ENCODE measurements around the gene GPR42.
"Not testable (repeated sequence)": the region's sequence is repeated elsewhere in the genome, so short reads cannot be mapped to it uniquely, and the experiment has no call there.

The GPR42 gene

DNA sequence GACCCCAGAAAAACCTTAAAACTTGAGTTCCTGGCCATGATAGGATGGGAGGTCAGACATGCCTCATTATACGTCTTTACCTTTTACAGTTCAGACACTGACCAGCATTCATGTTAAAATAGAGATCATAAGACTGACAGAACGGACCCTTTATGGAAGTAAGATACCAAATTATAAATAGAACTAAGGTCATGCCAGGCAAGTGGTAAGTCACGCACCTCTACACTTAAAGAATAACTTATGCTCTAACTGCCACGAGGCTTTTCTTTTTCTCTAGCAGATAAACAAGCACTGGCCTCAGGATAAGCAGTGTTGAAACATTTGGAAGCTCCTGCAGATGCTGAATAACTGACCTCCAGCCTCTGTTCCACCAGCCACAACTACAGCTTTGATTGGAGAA is 28.4 kb downstream of the GPR42 start:
- TF ChIP-seq, protein P1, sequence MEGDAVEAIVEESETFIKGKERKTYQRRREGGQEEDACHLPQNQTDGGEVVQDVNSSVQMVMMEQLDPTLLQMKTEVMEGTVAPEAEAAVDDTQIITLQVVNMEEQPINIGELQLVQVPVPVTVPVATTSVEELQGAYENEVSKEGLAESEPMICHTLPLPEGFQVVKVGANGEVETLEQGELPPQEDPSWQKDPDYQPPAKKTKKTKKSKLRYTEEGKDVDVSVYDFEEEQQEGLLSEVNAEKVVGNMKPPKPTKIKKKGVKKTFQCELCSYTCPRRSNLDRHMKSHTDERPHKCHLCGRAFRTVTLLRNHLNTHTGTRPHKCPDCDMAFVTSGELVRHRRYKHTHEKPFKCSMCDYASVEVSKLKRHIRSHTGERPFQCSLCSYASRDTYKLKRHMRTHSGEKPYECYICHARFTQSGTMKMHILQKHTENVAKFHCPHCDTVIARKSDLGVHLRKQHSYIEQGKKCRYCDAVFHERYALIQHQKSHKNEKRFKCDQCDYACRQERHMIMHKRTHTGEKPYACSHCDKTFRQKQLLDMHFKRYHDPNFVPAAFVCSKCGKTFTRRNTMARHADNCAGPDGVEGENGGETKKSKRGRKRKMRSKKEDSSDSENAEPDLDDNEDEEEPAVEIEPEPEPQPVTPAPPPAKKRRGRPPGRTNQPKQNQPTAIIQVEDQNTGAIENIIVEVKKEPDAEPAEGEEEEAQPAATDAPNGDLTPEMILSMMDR (IDR thresholded peaks at IDR 0.05), result no peak
- DNase-seq, result no peak
- H3K4me3 Mint-ChIP-seq, result no peak overlapping the region
- H3K27ac Mint-ChIP-seq, result no peak overlapping the region
- H3K36me3 Mint-ChIP-seq (ENCODE audit: low read depth), result no peaks in the 10 kb centered on the region
- H3K9me3 Mint-ChIP-seq, result no peaks in the 10 kb centered on the region
- H3K27me3 Mint-ChIP-seq (ENCODE audit: low read depth, poor library complexity), result peaks cover 19% of the 10 kb centered on the region
- H3K4me1 Mint-ChIP-seq, result no peaks in the 10 kb centered on the region

DNA sequence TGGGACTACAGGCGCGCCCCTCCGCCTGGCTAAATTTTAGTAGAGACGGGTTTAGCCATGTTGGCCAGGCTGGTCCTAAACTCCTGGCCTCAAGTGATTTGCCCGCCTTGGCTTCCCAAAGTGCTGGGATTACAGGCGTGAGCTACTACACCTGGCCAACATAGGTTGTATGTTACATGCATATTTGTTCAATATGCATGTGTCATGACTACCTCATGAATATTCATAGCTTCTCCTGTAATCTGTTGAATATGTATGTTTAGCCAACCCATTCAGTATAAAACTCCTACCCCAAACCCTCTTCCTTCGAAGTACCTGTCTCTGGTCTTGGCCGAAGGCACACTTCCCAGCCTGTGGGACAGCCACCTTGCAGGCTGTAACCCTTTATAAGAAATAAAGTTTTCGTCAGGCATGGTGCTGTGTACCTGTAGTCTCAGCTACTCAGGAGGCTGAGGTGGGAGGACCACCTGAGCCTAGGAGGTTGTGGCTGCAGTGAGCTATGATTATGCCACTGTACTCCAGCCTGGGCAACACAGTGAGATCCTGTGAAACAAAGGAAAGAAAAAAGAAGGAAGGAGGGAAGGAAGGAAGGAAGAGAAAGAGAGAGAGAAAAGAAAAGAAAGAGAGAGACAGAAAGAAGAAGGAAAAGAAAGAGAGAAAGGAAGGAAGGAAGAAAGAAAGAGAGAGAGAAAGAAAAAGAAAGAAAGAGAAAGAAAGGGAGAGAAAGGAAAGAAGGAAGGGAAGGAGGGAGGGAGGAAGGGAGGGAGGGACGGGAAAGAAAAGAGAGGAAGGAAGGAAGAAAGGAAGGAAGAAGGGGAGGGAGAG is 29.3 kb downstream of the GPR42 start:
- Mint-ChIP-seq H3K4me3 (no peak overlapping the region), H3K27me3 (ENCODE audit: low read depth, poor library complexity) (peaks cover 19% of the 10 kb centered on the region), H3K36me3 (ENCODE audit: low read depth) (no peaks in the 10 kb centered on the region), H3K27ac (no peak overlapping the region), H3K4me1 (no peaks in the 10 kb centered on the region), H3K9me3 (no peaks in the 10 kb centered on the region)
- TF ChIP-seq, protein P1 (IDR thresholded peaks at IDR 0.05), result no peak
- DNase-seq, result no peak

DNA sequence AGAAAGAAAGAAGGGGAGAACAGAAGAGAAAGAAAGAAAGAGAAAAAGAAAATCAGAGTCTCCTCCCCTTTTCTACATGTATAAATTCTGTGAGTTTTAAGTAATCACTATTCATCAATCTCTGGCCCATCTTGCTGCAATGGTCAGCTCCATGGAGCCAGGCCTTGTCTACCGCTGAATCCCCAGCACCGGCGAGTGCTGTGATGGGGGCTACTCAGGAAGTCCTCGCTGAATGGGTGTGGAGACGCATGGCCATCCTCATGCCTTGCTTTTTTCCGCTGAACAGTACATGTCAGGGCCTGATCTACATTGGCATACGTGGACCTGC is 29.9 kb downstream of the GPR42 start:
- TF ChIP-seq, protein P1 (IDR thresholded peaks at IDR 0.05), result no peak
- no peak overlapping the region for H3K27ac Mint-ChIP-seq
- H3K4me3 Mint-ChIP-seq, result no peak overlapping the region
- H3K36me3 Mint-ChIP-seq (ENCODE audit: low read depth), result no peaks in the 10 kb centered on the region
- peaks cover 19% of the 10 kb centered on the region for H3K27me3 Mint-ChIP-seq (ENCODE audit: low read depth, poor library complexity)
- H3K4me1 Mint-ChIP-seq, result no peaks in the 10 kb centered on the region
- no peak for DNase-seq
- H3K9me3 Mint-ChIP-seq, result no peaks in the 10 kb centered on the region

DNA sequence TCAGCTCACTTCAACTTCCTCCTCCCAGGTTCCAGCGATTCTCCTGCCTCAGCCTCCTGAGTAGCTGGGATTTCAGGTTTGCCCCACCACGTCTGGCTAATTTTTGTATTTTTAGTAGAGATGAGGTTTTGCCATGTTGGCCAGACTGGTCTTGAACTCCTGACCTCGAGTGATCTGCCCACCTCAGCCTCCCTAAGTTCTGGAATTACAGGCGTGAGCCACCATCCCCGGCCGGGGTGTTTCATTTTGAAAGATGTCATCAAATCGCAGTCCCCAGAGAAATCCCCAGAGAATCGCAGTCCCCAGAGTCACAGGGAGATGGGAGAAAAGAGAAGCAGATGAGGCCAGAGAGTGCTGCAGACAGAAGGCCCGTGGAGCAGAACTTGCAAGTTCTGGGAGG is 30.5 kb downstream of the GPR42 start:
- not testable (repeated sequence) for H3K36me3 Mint-ChIP-seq (ENCODE audit: low read depth); H3K27ac Mint-ChIP-seq; H3K9me3 Mint-ChIP-seq; DNase-seq; H3K4me1 Mint-ChIP-seq; H3K4me3 Mint-ChIP-seq
- peaks cover 19% of the 10 kb centered on the region for H3K27me3 Mint-ChIP-seq (ENCODE audit: low read depth, poor library complexity)

DNA sequence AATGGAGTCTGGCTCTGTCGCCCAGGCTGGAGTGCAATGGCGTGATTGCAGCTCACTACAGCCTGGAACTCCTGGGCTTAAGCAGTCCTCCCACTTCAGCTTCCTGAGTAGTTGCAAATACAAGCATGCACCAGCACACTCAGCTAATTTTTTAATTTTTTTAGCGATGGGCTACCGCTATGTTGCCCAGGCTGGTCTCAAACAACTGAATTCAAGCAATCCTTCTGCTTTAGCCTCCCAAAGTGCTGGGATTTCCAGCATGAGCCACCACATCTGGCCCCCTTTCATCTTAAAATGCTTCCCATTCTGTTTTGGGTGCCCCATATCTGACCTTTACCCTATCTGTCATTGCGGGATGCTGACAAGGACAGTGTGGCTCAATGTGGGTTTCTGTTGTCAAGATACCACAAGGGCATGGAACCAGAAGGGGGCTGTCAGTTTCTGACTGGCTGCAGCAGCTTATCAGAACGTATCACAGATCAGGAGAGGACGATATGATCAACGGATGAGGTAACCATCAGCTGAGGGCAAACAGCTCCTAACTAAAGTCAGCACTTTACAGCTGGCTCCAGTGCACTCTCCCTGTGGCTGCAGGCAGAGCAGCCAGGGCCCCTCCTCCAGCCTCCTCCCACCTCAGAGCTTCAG is 32.4 kb downstream of the GPR42 start:
- TF ChIP-seq, protein P1 (IDR thresholded peaks at IDR 0.05), result no peak
- no peak for DNase-seq
- Mint-ChIP-seq H3K36me3 (ENCODE audit: low read depth) (no peaks in the 10 kb centered on the region), H3K27me3 (ENCODE audit: low read depth, poor library complexity) (peaks cover 21% of the 10 kb centered on the region), H3K4me3 (no peak overlapping the region), H3K4me1 (no peaks in the 10 kb centered on the region), H3K9me3 (no peaks in the 10 kb centered on the region), H3K27ac (no peak overlapping the region)

DNA sequence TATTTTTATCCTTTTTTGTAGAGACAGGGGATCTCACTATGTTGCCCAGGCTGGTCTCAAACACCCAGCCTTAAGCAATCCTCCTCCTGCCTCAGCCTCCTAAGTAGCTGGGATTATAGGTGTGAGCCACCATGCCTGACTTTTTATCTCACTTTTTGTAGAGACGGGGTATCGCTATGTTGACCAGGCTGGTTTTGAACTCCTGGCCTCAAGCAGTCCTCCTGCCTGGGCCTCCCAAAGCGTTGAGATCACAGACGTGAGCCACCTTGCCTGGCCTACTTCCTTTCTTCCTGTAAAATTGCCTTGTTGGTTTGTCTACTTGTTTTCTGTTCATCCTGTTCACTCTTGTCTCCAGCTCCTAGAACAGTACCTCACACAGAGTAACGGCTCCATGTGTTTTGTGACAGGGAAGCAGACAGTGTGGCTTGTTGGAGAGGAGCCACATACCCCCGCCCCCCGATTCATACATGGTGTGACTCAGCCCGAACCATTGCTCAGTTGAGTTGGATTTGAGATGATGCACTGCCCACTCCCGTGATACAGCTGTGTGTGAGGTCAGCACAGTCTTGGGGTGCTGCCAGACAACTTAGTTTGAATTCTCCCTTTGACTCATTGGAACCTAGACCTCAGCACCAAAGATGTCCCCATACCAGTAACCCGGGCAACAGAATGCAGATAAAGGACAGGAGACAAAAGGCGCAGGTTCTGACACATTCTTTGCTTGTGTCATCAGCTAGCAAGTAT is 34.2 kb downstream of the GPR42 start:
- no peaks in the 10 kb centered on the region for H3K4me1 Mint-ChIP-seq
- TF ChIP-seq, protein P1 (IDR thresholded peaks at IDR 0.05), result no peak
- H3K36me3 Mint-ChIP-seq (ENCODE audit: low read depth), result no peaks in the 10 kb centered on the region
- no peaks in the 10 kb centered on the region for H3K9me3 Mint-ChIP-seq
- no peak overlapping the region for H3K4me3 Mint-ChIP-seq
- H3K27ac Mint-ChIP-seq, result peak overlapping the region; percentile 1
- H3K27me3 Mint-ChIP-seq (ENCODE audit: low read depth, poor library complexity), result peaks cover 38% of the 10 kb centered on the region
- no peak for DNase-seq
